ENCODE results near the gene TNFSF10. TPM values are rescaled to one million over a fixed set of nuclear protein-coding genes. Genes with fewer than 3 reads are reported as not detected.

TNFSF10 gene
- total RNA-seq, 1 experiment from 2014 or later = not detected

DNA sequence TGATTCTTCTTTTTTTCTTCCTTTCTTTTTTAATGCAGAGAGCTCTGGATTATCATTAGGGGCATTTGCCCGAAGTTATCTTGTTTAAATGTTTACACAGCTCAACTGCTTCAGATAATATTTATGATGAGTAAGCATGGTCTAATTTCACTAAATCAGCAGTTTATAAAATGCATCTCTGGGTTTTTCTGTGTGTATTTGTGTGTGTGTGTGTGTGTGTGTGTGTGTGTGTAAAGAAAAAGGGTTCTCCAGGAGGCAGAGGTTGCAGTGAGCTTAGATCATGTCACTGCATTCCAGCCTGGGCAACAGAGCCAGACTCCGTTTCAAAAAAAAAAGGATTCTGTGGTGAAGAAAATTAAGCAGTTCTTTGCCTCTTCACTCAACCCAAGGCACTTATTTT, 25.9 kb upstream of the TNFSF10 start:
- Histone ChIP-seq H3K9ac (ENCODE audit: low read length) (no peak overlapping the region), H3K27me3 (ENCODE audit: low read length) (no peaks in the 10 kb centered on the region), H3K9me3 (ENCODE audit: low read length) (no peaks in the 10 kb centered on the region), H3K4me2 (ENCODE audit: low read depth, low read length, poor library complexity, severe bottlenecking) (no peak overlapping the region), H3K9me2 (replicated peaks; ENCODE audit: insufficient read depth, low read length) (no peaks in the 10 kb centered on the region), H3K27ac (ENCODE audit: low read length) (no peak overlapping the region), H3K36me3 (ENCODE audit: insufficient read depth, low read length) (no peaks in the 10 kb centered on the region), H3K4me1 (ENCODE audit: low read length) (no peaks in the 10 kb centered on the region), H3K79me2 (ENCODE audit: low read length) (no peaks in the 10 kb centered on the region), H2AFZ (ENCODE audit: low read length) (no peak overlapping the region), H4K20me1 (ENCODE audit: insufficient read depth, low read depth, low read length) (no peaks in the 10 kb centered on the region), H3K4me3 (ENCODE audit: low read length) (no peak overlapping the region)
- DNase-seq = no peak

DNA sequence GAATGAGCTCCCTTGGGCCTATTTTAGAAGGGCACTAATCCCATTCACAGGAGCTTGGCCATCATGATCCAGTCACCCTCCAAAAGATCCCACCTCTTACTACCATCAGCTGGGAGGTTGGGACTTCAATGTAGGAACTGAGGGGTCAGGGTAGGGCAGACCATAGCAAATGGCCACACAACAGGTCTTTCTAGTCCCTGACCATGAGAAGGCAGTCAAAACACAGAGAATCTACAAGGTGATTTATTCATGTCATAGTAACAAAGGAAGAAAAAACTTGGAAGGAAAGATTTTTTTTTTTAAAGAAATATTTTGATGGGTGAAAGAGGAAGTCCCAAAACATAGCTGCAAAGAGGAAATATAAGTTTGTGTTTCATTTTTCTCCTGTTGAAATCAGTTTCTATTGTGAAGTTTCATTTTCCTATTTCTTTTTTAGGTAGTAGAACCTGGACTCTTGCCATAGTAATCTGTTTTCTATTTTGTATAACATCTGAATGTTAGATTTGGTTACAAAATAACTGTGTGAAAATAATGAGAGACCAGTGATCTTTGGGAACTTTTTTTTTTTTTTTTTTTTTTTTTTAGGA, 23.5 kb upstream of the TNFSF10 start:
- no peak overlapping the region for H2AFZ ChIP-seq (ENCODE audit: low read length)
- H3K9me3 ChIP-seq (ENCODE audit: low read length) = no peaks in the 10 kb centered on the region
- H4K20me1 ChIP-seq (ENCODE audit: insufficient read depth, low read depth, low read length) = no peaks in the 10 kb centered on the region
- no peaks in the 10 kb centered on the region for H3K27me3 ChIP-seq (ENCODE audit: low read length)
- no peak overlapping the region for H3K4me3 ChIP-seq (ENCODE audit: low read length)
- H3K9ac ChIP-seq (ENCODE audit: low read length) = no peak overlapping the region
- no peaks in the 10 kb centered on the region for H3K9me2 ChIP-seq (replicated peaks; ENCODE audit: insufficient read depth, low read length)
- H3K4me1 ChIP-seq (ENCODE audit: low read length) = no peaks in the 10 kb centered on the region
- no peak for DNase-seq
- no peaks in the 10 kb centered on the region for H3K36me3 ChIP-seq (ENCODE audit: insufficient read depth, low read length)
- H3K27ac ChIP-seq (ENCODE audit: low read length) = no peak overlapping the region
- H3K79me2 ChIP-seq (ENCODE audit: low read length) = no peaks in the 10 kb centered on the region
- H3K4me2 ChIP-seq (ENCODE audit: low read depth, low read length, poor library complexity, severe bottlenecking) = no peak overlapping the region

DNA sequence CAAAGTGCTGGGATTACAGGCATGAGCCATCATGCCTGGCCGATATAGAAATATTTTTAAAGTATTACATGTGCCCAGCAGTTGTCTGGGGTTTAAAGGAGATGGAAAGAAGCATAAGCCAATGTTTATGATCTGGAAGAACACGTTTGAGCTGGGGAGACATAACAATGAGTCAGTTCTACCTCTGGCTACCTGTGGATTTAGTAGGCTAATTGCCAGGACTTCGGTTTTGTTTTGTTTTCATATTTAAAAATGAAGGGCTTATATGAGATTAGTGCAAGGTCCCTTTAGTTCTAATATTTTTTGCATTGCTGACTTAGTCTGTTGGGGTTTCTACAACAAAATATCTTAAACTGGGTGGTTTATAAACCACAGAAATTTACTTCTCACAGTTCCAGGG, 22.9 kb upstream of the TNFSF10 start:
- H3K4me2 ChIP-seq (ENCODE audit: low read depth, low read length, poor library complexity, severe bottlenecking) = no peak overlapping the region
- H3K27me3 ChIP-seq (ENCODE audit: low read length) = no peaks in the 10 kb centered on the region
- no peaks in the 10 kb centered on the region for H3K9me3 ChIP-seq (ENCODE audit: low read length)
- H3K4me1 ChIP-seq (ENCODE audit: low read length) = no peaks in the 10 kb centered on the region
- no peaks in the 10 kb centered on the region for H3K36me3 ChIP-seq (ENCODE audit: insufficient read depth, low read length)
- no peak overlapping the region for H3K27ac ChIP-seq (ENCODE audit: low read length)
- no peak for DNase-seq
- no peak overlapping the region for H3K9ac ChIP-seq (ENCODE audit: low read length)
- H3K79me2 ChIP-seq (ENCODE audit: low read length) = no peaks in the 10 kb centered on the region
- H4K20me1 ChIP-seq (ENCODE audit: insufficient read depth, low read depth, low read length) = no peaks in the 10 kb centered on the region
- H2AFZ ChIP-seq (ENCODE audit: low read length) = no peak overlapping the region
- no peak overlapping the region for H3K4me3 ChIP-seq (ENCODE audit: low read length)
- H3K9me2 ChIP-seq (replicated peaks; ENCODE audit: insufficient read depth, low read length) = no peaks in the 10 kb centered on the region

DNA sequence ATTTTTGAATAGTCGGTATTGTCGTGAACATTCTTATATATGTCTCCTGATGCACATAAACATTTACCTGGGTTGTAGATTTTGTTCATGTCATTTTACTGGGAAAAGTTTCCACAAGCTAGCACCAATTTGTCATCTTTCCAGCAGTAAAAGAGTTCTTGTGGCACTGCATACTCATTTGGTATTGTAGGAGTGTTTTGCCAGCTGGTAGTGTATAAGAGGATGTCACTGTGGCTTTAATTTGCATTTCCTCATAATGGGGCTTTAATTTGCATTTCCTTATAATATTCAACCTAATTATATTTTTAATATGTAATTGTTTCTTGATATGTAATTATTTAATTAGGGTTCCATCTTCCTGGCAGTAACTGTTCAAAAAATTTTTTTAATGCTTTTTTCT, 21.2 kb upstream of the TNFSF10 start:
- no peak for DNase-seq
- Histone ChIP-seq H3K9ac (ENCODE audit: low read length) (no peak overlapping the region), H3K4me2 (ENCODE audit: low read depth, low read length, poor library complexity, severe bottlenecking) (no peak overlapping the region), H3K9me3 (ENCODE audit: low read length) (no peaks in the 10 kb centered on the region), H2AFZ (ENCODE audit: low read length) (no peak overlapping the region), H3K9me2 (replicated peaks; ENCODE audit: insufficient read depth, low read length) (no peaks in the 10 kb centered on the region), H3K79me2 (ENCODE audit: low read length) (no peaks in the 10 kb centered on the region), H3K4me1 (ENCODE audit: low read length) (no peaks in the 10 kb centered on the region), H3K4me3 (ENCODE audit: low read length) (no peak overlapping the region), H3K27me3 (ENCODE audit: low read length) (no peaks in the 10 kb centered on the region), H3K27ac (ENCODE audit: low read length) (no peak overlapping the region), H3K36me3 (ENCODE audit: insufficient read depth, low read length) (no peaks in the 10 kb centered on the region), H4K20me1 (ENCODE audit: insufficient read depth, low read depth, low read length) (no peaks in the 10 kb centered on the region)

DNA sequence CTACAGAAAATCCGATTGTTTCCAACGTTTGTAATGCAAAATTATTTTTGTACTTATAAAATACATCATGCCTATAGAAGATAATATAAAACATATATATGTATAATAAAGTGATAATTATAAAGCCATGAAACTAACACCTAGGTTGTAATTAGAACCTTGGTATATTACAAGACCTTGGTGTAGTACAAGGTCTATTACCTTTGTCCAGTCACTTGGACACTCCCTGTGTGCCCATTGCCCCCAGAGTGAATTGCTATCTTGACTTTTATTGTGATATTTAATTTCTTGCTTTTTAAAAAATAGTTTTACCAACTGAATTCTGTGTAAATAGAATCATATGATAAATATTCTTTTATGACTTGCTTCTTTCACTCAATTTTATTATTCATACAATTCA, 20.7 kb upstream of the TNFSF10 start:
- Histone ChIP-seq H2AFZ (ENCODE audit: low read length) (no peak overlapping the region), H4K20me1 (ENCODE audit: insufficient read depth, low read depth, low read length) (no peaks in the 10 kb centered on the region), H3K27me3 (ENCODE audit: low read length) (no peaks in the 10 kb centered on the region), H3K4me2 (ENCODE audit: low read depth, low read length, poor library complexity, severe bottlenecking) (no peak overlapping the region), H3K36me3 (ENCODE audit: insufficient read depth, low read length) (no peaks in the 10 kb centered on the region), H3K27ac (ENCODE audit: low read length) (no peak overlapping the region), H3K9me3 (ENCODE audit: low read length) (no peaks in the 10 kb centered on the region), H3K79me2 (ENCODE audit: low read length) (no peaks in the 10 kb centered on the region), H3K9me2 (replicated peaks; ENCODE audit: insufficient read depth, low read length) (no peaks in the 10 kb centered on the region), H3K4me3 (ENCODE audit: low read length) (no peak overlapping the region), H3K4me1 (ENCODE audit: low read length) (no peaks in the 10 kb centered on the region), H3K9ac (ENCODE audit: low read length) (no peak overlapping the region)
- no peak for DNase-seq

DNA sequence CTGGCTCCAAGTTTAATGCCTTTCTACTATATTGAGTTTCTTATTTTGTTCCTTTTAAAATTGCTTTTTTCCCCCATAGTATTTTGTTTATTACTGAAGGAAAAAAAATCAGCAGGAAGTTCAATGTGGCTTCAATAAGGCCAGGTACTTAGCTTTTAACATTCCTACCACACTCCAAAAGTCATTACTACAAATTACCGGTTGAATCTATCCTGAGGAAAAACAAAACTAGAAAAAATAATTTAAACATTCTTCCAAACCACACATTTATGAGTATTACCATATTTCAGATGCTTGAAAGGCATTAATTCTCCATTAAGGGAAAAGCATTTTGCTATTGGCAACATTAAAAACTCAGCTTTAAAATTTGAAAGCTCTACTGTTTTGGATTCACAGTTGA, 20.2 kb upstream of the TNFSF10 start:
- no peak for DNase-seq

DNA sequence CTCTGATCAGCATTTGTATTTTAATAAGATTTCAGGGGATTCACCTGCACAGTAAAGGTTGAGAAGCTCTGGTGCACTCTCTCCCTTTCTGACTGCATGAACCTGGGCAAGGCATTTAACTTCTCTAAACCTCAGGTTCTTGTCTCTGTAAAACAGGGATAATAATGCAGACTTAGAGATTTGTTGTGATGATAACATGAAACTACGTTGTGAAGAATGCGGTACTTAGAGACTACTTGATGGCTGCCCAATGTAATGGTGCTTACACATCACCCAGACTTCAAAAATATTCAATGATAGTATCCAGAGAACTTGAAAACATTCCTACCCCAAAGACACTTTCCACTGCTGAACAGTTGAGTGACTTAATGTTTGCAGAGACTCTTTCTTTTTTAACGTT, 19.8 kb upstream of the TNFSF10 start:
- no peak overlapping the region for H2AFZ ChIP-seq (ENCODE audit: low read length)
- H3K4me3 ChIP-seq (ENCODE audit: low read length) = no peak overlapping the region
- H3K27me3 ChIP-seq (ENCODE audit: low read length) = no peaks in the 10 kb centered on the region
- no peaks in the 10 kb centered on the region for H3K9me3 ChIP-seq (ENCODE audit: low read length)
- H3K27ac ChIP-seq (ENCODE audit: low read length) = no peak overlapping the region
- no peaks in the 10 kb centered on the region for H3K4me1 ChIP-seq (ENCODE audit: low read length)
- no peak overlapping the region for H3K9ac ChIP-seq (ENCODE audit: low read length)
- H3K4me2 ChIP-seq (ENCODE audit: low read depth, low read length, poor library complexity, severe bottlenecking) = no peak overlapping the region
- no peaks in the 10 kb centered on the region for H4K20me1 ChIP-seq (ENCODE audit: insufficient read depth, low read depth, low read length)
- no peaks in the 10 kb centered on the region for H3K36me3 ChIP-seq (ENCODE audit: insufficient read depth, low read length)
- no peaks in the 10 kb centered on the region for H3K9me2 ChIP-seq (replicated peaks; ENCODE audit: insufficient read depth, low read length)
- DNase-seq = no peak
- no peaks in the 10 kb centered on the region for H3K79me2 ChIP-seq (ENCODE audit: low read length)

More for the DNA sequence above, 20.2 kb upstream of the TNFSF10 start:
- Histone ChIP-seq H3K4me2 (ENCODE audit: low read depth, low read length, poor library complexity, severe bottlenecking) (no peak overlapping the region), H2AFZ (ENCODE audit: low read length) (no peak overlapping the region), H3K79me2 (ENCODE audit: low read length) (no peaks in the 10 kb centered on the region), H3K9me2 (replicated peaks; ENCODE audit: insufficient read depth, low read length) (no peaks in the 10 kb centered on the region), H3K4me1 (ENCODE audit: low read length) (no peaks in the 10 kb centered on the region), H3K9me3 (ENCODE audit: low read length) (no peaks in the 10 kb centered on the region), H3K4me3 (ENCODE audit: low read length) (no peak overlapping the region), H3K27ac (ENCODE audit: low read length) (no peak overlapping the region), H3K9ac (ENCODE audit: low read length) (no peak overlapping the region), H3K27me3 (ENCODE audit: low read length) (no peaks in the 10 kb centered on the region), H3K36me3 (ENCODE audit: insufficient read depth, low read length) (no peaks in the 10 kb centered on the region), H4K20me1 (ENCODE audit: insufficient read depth, low read depth, low read length) (no peaks in the 10 kb centered on the region)

DNA sequence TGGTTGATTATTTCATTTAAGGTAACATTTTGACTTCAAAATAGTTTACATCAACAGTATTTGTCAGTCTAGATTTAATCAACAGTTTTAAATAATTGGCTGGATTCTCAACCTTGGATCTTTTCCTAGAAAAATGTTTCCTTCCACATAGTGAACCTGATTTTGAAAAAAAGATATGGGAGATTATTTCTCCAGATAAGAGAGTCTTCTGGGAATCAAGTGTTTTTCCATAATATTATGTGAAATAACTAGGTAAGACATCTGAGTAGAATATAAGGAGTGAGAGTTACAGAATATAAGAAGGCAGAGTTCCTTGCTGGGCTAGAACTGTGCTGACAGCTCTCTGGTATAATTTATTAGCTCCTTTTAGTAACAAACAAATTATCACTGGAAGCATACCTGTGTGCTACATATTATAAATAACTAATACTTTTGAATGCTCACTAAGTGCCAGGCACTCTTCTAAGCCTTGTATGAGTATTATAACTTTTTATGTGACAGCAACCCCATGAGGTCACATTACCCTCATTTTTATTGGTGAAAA, 18.8 kb upstream of the TNFSF10 start:
- H3K27ac ChIP-seq (ENCODE audit: low read length) = no peak overlapping the region
- H3K36me3 ChIP-seq (ENCODE audit: insufficient read depth, low read length) = no peaks in the 10 kb centered on the region
- no peak overlapping the region for H3K4me2 ChIP-seq (ENCODE audit: low read depth, low read length, poor library complexity, severe bottlenecking)
- H4K20me1 ChIP-seq (ENCODE audit: insufficient read depth, low read depth, low read length) = no peaks in the 10 kb centered on the region
- H3K9me2 ChIP-seq (replicated peaks; ENCODE audit: insufficient read depth, low read length) = no peaks in the 10 kb centered on the region
- H2AFZ ChIP-seq (ENCODE audit: low read length) = no peak overlapping the region
- H3K9me3 ChIP-seq (ENCODE audit: low read length) = no peaks in the 10 kb centered on the region
- no peak overlapping the region for H3K9ac ChIP-seq (ENCODE audit: low read length)
- H3K4me1 ChIP-seq (ENCODE audit: low read length) = no peaks in the 10 kb centered on the region
- no peak overlapping the region for H3K4me3 ChIP-seq (ENCODE audit: low read length)
- DNase-seq = no peak
- H3K79me2 ChIP-seq (ENCODE audit: low read length) = no peaks in the 10 kb centered on the region
- no peaks in the 10 kb centered on the region for H3K27me3 ChIP-seq (ENCODE audit: low read length)

Measured in Karpas-422 (cell line).